GM23338 (cell line): Measurements from ENCODE around the gene DAPK1. TPM values are rescaled to one million over a fixed set of nuclear protein-coding genes. Genes with fewer than 3 reads are reported as not detected.
A peak's percentile ranks its signal among the peaks of the same experiment; 100 is the strongest.

Source experiments
- ATAC-seq: fragments of 200-7000 bp; cut with Tn5 transposase; 3 replicates; pipeline ENCODE4 v1.9.1; 2020
- DNase-seq: peaks from one replicate; pipeline ENCODE4 v3.0.0-alpha.2; 2015; ENCODE audit warnings: low spot score
- H2AFZ ChIP-seq: fragments of 200-600 bp; sonication (generic); 2 replicates; pipeline ENCODE4 v1.8.0; 2016; ENCODE audit warnings: antibody characterized with exemption, mild to moderate bottlenecking, moderate library complexity
- H3F3A ChIP-seq: fragments of 200-600 bp; sonication (generic); replicated peaks from 2 replicates; pipeline ENCODE4 v1.8.0; 2017; ENCODE audit warnings: antibody characterized with exemption, mixed run types, low read depth
- H3K27ac ChIP-seq: fragments of 200-600 bp; sonication (generic); 2 replicates; pipeline ENCODE4 v1.6.1; 2016; ENCODE audit warnings: low read depth
- H3K27me3 ChIP-seq: fragments of 200-600 bp; sonication (generic); 2 replicates; pipeline ENCODE4 v1.8.0; 2016; ENCODE audit warnings: mild to moderate bottlenecking, mixed run types, moderate library complexity; ENCODE audit not compliant: insufficient read depth
- H3K36me3 ChIP-seq: fragments of 200-600 bp; sonication (generic); 2 replicates; pipeline ENCODE4 v1.8.0; 2016; ENCODE audit warnings: mild to moderate bottlenecking; ENCODE audit not compliant: insufficient read depth
- H3K4me1 ChIP-seq: fragments of 200-600 bp; sonication (generic); 2 replicates; pipeline ENCODE4 v1.8.0; 2016; ENCODE audit warnings: mild to moderate bottlenecking, moderate library complexity; ENCODE audit not compliant: insufficient read depth
- H3K4me2 ChIP-seq: fragments of 200-600 bp; sonication (generic); 2 replicates; pipeline ENCODE4 v1.7.1; 2017; ENCODE audit warnings: mixed run types
- H3K4me3 ChIP-seq: fragments of 200-600 bp; sonication (generic); 2 replicates; pipeline ENCODE4 v1.6.1; 2016; ENCODE audit warnings: mixed run types
- H3K79me2 ChIP-seq: fragments of 200-600 bp; sonication (generic); replicated peaks from 2 replicates; pipeline ENCODE4 v1.8.0; 2017; ENCODE audit warnings: mild to moderate bottlenecking; ENCODE audit not compliant: insufficient read depth
- H3K9me2 ChIP-seq: fragments of 200-600 bp; sonication (generic); 2 replicates; pipeline ENCODE4 v1.8.0; 2017; ENCODE audit not compliant: insufficient read depth
- H4K20me1 ChIP-seq: fragments of 200-600 bp; sonication (generic); replicated peaks from 2 replicates; pipeline ENCODE4 v1.8.0; 2017; ENCODE audit warnings: mild to moderate bottlenecking; ENCODE audit not compliant: insufficient read depth
- H3K27ac Mint-ChIP-seq: 2 replicates; pipeline ENCODE4 v1.8.0; 2020; ENCODE audit warnings: inconsistent platforms, mild to moderate bottlenecking, moderate library complexity, mixed read lengths
- H3K27me3 Mint-ChIP-seq: 3 replicates; pipeline ENCODE4 v1.8.0; 2022; ENCODE audit warnings: low read depth, mild to moderate bottlenecking, moderate library complexity, mixed read lengths, inconsistent platforms; ENCODE audit not compliant: insufficient read depth, poor library complexity
- H3K36me3 Mint-ChIP-seq: 3 replicates; pipeline ENCODE4 v1.8.0; 2021; ENCODE audit warnings: low read depth, mild to moderate bottlenecking, inconsistent platforms, moderate library complexity, mixed read lengths
- H3K4me1 Mint-ChIP-seq: 3 replicates; pipeline ENCODE4 v1.8.0; 2020; ENCODE audit warnings: mild to moderate bottlenecking, inconsistent platforms, mixed read lengths
- H3K4me3 Mint-ChIP-seq: 3 replicates; pipeline ENCODE4 v1.8.0; 2021; ENCODE audit warnings: moderate library complexity, mild to moderate bottlenecking, inconsistent platforms, mixed read lengths
- H3K9me3 Mint-ChIP-seq: 3 replicates; pipeline ENCODE4 v1.8.0; 2020; ENCODE audit warnings: moderate library complexity, mild to moderate bottlenecking, inconsistent platforms, mixed read lengths
- CTCF ChIP-seq, 2 experiments: fragments of 200-600 bp in 1 of 2; sonication (generic) in 1 of 2; conservative IDR thresholded peaks; 2 replicates each; pipeline versions ENCODE4 v1.5.1 to v1.6.1; 2016 to 2017; ENCODE audit warnings: antibody characterized with exemption in 2 of 2, low read depth in 2 of 2, mild to moderate bottlenecking in 2 of 2, moderate library complexity in 1 of 2
- EZH2 ChIP-seq: fragments of 200-600 bp; sonication (generic); IDR thresholded peaks from one replicate; pipeline ENCODE4 v1.8.0; 2017; ENCODE audit warnings: antibody characterized with exemption, mild to moderate bottlenecking, low read depth; ENCODE audit not compliant: unreplicated experiment
- JUNB ChIP-seq: IDR thresholded peaks from one replicate; pipeline ENCODE4 v1.6.1; 2016; ENCODE audit warnings: antibody characterized with exemption; ENCODE audit not compliant: unreplicated experiment
- NANOG ChIP-seq: IDR thresholded peaks from 2 replicates; pipeline ENCODE4 v1.6.1; 2016; ENCODE audit warnings: antibody characterized with exemption, borderline replicate concordance
- POLR2AphosphoS5 ChIP-seq: IDR thresholded peaks from 2 replicates; pipeline ENCODE4 v1.6.1; 2016; ENCODE audit warnings: antibody characterized with exemption, low read depth
- ZNF331 ChIP-seq: fragments of 250-450 bp; sonication (Bioruptor Pico); IDR thresholded peaks from 2 replicates; pipeline ENCODE4 v1.5.0; 2020; ENCODE audit warnings: low read depth, mild to moderate bottlenecking, moderate library complexity
- polyA plus RNA-seq: library from polyadenylated mRNA; unstranded; fragments of >200 nt; fragmentation: Nextera tagmentation; extraction: Ambion mirVana; gene quantifications from 2 replicates; pipeline ENCODE4 v1.2.1, GENCODE V29; 2016
- total RNA-seq: library from RNA; depleted of rRNA; stranded (reverse); fragments of >200 nt; shearing (Covaris generic); gene quantifications from 2 replicates; pipeline ENCODE4 v1.2.3, GENCODE V29; 2014
- TF ChIP-seq, protein P1 (sequence below): IDR thresholded peaks from one replicate; pipeline ENCODE4 v1.6.1; 2018; ENCODE audit warnings: antibody characterized with exemption; ENCODE audit not compliant: unreplicated experiment
- TF ChIP-seq, protein P2 (sequence below): IDR thresholded peaks from 2 replicates; pipeline ENCODE4 v1.6.1; 2016; ENCODE audit warnings: antibody characterized with exemption

Gene DAPK1
- total and polyA plus RNA-seq, 2 experiments from 2014 or later, result 37.0 to 134 TPM

DNA sequence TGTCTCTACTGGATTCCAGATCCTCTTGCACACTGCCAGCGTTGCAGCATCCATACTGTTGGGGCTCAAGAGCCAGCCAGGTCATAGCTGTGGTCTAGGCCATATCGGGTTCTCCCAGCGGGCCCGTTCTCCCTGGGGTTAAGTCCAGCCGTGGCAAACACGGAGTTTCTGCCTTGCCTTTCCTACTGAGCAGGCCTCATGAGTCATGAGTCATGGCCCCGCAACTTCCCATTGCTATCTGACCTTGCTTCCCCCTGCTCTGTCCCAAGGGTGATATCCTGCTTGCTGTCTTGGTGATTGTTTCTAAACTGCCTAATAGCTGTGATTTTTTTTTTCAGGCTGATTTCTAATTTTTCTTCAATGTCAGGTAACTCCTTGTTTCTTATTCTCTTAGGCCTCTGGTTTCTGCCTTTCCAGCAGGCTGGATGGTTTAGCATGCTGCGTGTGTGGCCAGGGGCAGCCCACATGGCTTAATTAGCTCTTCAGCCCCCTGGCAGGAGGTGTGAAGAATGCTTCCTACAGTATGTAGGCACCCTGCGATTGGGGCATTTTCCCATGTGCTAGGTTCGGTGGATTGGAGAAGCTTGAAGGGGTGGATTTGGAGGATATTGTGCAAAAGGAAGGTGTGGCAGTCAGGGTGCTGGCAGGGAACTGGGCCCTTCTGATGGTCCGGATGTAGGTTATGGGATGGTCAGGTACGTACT is 18.7 kb downstream of the DAPK1 start:
- Mint-ChIP-seq H3K27me3 (peaks cover 17% of the 10 kb centered on the region), H3K9me3 (no peaks in the 10 kb centered on the region), H3K4me3 (no peak overlapping the region), H3K27ac (peak overlapping the region; percentile 83; the same call in 1 of the 2 replicates), H3K36me3 (peaks cover 65% of the 10 kb centered on the region), H3K4me1 (peaks cover 71% of the 10 kb centered on the region)
- Histone ChIP-seq H3K4me2 (peak overlapping the region; percentile 25; the same call in 1 of the 2 replicates), H3K4me3 (no peak overlapping the region), H3K36me3 (peaks cover 12% of the 10 kb centered on the region), H3K27me3 (no peaks in the 10 kb centered on the region), H3F3A (peaks cover 6% of the 10 kb centered on the region; the same call in 1 of the 2 replicates), H3K4me1 (peaks cover 50% of the 10 kb centered on the region), H3K79me2 (peaks cover 98% of the 10 kb centered on the region), H4K20me1 (peaks cover 36% of the 10 kb centered on the region), H3K9me2 (no peaks in the 10 kb centered on the region), H2AFZ (no peak overlapping the region), H3K27ac (0 out of 2 replicates have a peak overlapping the region, but pooled peaks have one; percentile 30)
- peak; percentile 11 for ATAC-seq
- no peak for DNase-seq
- no peak for TF ChIP-seq ZNF331 (CRISPR knock-in tag)
- TF ChIP-seq JUNB, result no peak

DNA sequence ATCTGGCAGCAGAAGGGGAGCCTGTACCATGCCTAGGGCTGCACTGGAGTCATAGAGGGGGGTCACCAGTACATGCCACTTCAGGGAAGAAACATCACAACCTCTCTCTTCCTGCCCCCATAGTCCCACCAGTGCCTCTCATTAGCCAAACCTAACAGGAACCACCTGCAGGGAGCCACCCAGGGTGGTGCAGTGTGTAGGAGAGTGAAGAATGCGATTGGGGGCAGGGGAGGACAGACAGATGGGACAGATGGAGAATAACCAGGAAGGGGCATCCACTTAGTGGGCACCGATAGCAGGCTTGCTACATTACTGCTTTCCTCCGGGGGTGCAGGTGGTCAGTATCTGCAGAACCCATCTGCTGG is 19.2 kb downstream of the DAPK1 start:
- H3K27me3 ChIP-seq, result no peaks in the 10 kb centered on the region
- DNase-seq (peak; percentile 25), ATAC-seq (peak; percentile 14)
- TF ChIP-seq, protein P1, sequence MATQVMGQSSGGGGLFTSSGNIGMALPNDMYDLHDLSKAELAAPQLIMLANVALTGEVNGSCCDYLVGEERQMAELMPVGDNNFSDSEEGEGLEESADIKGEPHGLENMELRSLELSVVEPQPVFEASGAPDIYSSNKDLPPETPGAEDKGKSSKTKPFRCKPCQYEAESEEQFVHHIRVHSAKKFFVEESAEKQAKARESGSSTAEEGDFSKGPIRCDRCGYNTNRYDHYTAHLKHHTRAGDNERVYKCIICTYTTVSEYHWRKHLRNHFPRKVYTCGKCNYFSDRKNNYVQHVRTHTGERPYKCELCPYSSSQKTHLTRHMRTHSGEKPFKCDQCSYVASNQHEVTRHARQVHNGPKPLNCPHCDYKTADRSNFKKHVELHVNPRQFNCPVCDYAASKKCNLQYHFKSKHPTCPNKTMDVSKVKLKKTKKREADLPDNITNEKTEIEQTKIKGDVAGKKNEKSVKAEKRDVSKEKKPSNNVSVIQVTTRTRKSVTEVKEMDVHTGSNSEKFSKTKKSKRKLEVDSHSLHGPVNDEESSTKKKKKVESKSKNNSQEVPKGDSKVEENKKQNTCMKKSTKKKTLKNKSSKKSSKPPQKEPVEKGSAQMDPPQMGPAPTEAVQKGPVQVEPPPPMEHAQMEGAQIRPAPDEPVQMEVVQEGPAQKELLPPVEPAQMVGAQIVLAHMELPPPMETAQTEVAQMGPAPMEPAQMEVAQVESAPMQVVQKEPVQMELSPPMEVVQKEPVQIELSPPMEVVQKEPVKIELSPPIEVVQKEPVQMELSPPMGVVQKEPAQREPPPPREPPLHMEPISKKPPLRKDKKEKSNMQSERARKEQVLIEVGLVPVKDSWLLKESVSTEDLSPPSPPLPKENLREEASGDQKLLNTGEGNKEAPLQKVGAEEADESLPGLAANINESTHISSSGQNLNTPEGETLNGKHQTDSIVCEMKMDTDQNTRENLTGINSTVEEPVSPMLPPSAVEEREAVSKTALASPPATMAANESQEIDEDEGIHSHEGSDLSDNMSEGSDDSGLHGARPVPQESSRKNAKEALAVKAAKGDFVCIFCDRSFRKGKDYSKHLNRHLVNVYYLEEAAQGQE, result no peak
- TF ChIP-seq POLR2AphosphoS5 (no peak), EZH2 (no peak), CTCF (conservative IDR thresholded peaks at IDR 0.05; ENCODE audit: low read depth in 2 of 2) (no peak), JUNB (no peak), NANOG (no peak), ZNF331 (CRISPR knock-in tag) (no peak)
- TF ChIP-seq, protein P2, sequence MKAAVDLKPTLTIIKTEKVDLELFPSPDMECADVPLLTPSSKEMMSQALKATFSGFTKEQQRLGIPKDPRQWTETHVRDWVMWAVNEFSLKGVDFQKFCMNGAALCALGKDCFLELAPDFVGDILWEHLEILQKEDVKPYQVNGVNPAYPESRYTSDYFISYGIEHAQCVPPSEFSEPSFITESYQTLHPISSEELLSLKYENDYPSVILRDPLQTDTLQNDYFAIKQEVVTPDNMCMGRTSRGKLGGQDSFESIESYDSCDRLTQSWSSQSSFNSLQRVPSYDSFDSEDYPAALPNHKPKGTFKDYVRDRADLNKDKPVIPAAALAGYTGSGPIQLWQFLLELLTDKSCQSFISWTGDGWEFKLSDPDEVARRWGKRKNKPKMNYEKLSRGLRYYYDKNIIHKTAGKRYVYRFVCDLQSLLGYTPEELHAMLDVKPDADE, result no peak
- H3K4me1 Mint-ChIP-seq, result peaks cover 71% of the 10 kb centered on the region
- peaks cover 67% of the 10 kb centered on the region for H3K36me3 Mint-ChIP-seq
- peaks cover 37% of the 10 kb centered on the region for H4K20me1 ChIP-seq
- H3K27ac Mint-ChIP-seq, result no peak overlapping the region
- H2AFZ ChIP-seq, result no peak overlapping the region
- H3K27ac ChIP-seq, result no peak overlapping the region
- H3K4me3 ChIP-seq, result no peak overlapping the region
- H3K27me3 Mint-ChIP-seq, result peaks cover 16% of the 10 kb centered on the region
- no peaks in the 10 kb centered on the region for H3K9me2 ChIP-seq
- H3K4me1 ChIP-seq, result peaks cover 50% of the 10 kb centered on the region
- H3F3A ChIP-seq, result peaks cover 6% of the 10 kb centered on the region; the same call in 1 of the 2 replicates
- H3K79me2 ChIP-seq, result peaks cover 99% of the 10 kb centered on the region
- peaks cover 10% of the 10 kb centered on the region for H3K36me3 ChIP-seq
- peak overlapping the region; percentile 25; the same call in 1 of the 2 replicates for H3K4me2 ChIP-seq
- H3K4me3 Mint-ChIP-seq, result no peak overlapping the region
- no peaks in the 10 kb centered on the region for H3K9me3 Mint-ChIP-seq
